Neural progenitor cell (in vitro differentiated cells): ENCODE data around the gene RABGGTB. TPM values are rescaled to one million over a fixed set of nuclear protein-coding genes. Genes with fewer than 3 reads are reported as not detected.

Source experiments
- DNase-seq: peaks from one replicate; pipeline ENCODE4 v3.0.0-alpha.2; 2016; ENCODE audit warnings: low spot score
- H2AFZ ChIP-seq: fragments of 200-600 bp; sonication (generic); replicated peaks from 2 replicates; pipeline ENCODE4 v1.6.1; 2016; ENCODE audit warnings: antibody characterized with exemption
- H3F3A ChIP-seq: fragments of 200-600 bp; sonication (generic); 2 replicates; pipeline ENCODE4 v1.6.1; 2016; ENCODE audit warnings: antibody characterized with exemption, low read depth
- H3K27ac ChIP-seq: fragments of 200-600 bp; sonication (generic); 2 replicates; pipeline ENCODE4 v1.5.1; 2016; ENCODE audit warnings: mild to moderate bottlenecking
- H3K27me3 ChIP-seq: fragments of 200-600 bp; sonication (generic); 2 replicates; pipeline ENCODE4 v1.6.1; 2016; ENCODE audit warnings: mild to moderate bottlenecking, moderate library complexity
- H3K36me3 ChIP-seq: fragments of 200-600 bp; sonication (generic); 2 replicates; pipeline ENCODE4 v1.5.1; 2016
- H3K4me1 ChIP-seq: fragments of 200-600 bp; sonication (generic); 2 replicates; pipeline ENCODE4 v1.6.1; 2016; ENCODE audit warnings: mixed run types
- H3K4me2 ChIP-seq: fragments of 200-600 bp; sonication (generic); 2 replicates; pipeline ENCODE4 v1.6.1; 2016
- H3K4me3 ChIP-seq: fragments of 200-600 bp; sonication (generic); 2 replicates; pipeline ENCODE4 v1.5.1; 2016
- H3K79me2 ChIP-seq: fragments of 200-600 bp; sonication (generic); 2 replicates; pipeline ENCODE4 v1.6.1; 2016; ENCODE audit warnings: low read depth
- H3K9ac ChIP-seq: fragments of 200-600 bp; sonication (generic); 2 replicates; pipeline ENCODE4 v1.6.1; 2016
- H3K9me3 ChIP-seq: fragments of 200-600 bp; sonication (generic); 2 replicates; pipeline ENCODE4 v1.5.1; 2016; ENCODE audit warnings: low read depth
- H4K20me1 ChIP-seq: fragments of 200-600 bp; sonication (generic); 2 replicates; pipeline ENCODE4 v1.6.1; 2016; ENCODE audit warnings: low read depth
- H3K27ac Mint-ChIP-seq: 3 replicates; pipeline ENCODE4 v1.8.0; 2021; ENCODE audit warnings: mixed read lengths
- H3K27me3 Mint-ChIP-seq: 2 replicates; pipeline ENCODE4 v1.8.0; 2022; ENCODE audit warnings: low read depth, mild to moderate bottlenecking, inconsistent platforms, moderate library complexity, mixed read lengths; ENCODE audit not compliant: insufficient read depth
- H3K36me3 Mint-ChIP-seq: 3 replicates; pipeline ENCODE4 v1.8.0; 2021; ENCODE audit warnings: mixed read lengths
- H3K4me1 Mint-ChIP-seq: 3 replicates; pipeline ENCODE4 v1.8.0; 2021; ENCODE audit warnings: mixed read lengths
- H3K4me3 Mint-ChIP-seq: 3 replicates; pipeline ENCODE4 v1.8.0; 2021; ENCODE audit warnings: mild to moderate bottlenecking, moderate library complexity, mixed read lengths
- H3K9me3 Mint-ChIP-seq: 3 replicates; pipeline ENCODE4 v1.8.0; 2020; ENCODE audit warnings: mixed read lengths
- CTCF ChIP-seq: fragments of 200-600 bp; sonication (generic); IDR thresholded peaks from 2 replicates; pipeline ENCODE4 v1.5.1; 2017; ENCODE audit warnings: antibody characterized with exemption, mild to moderate bottlenecking
- EZH2 ChIP-seq: fragments of 200-600 bp; sonication (generic); IDR thresholded peaks from 2 replicates; pipeline ENCODE4 v1.6.1; 2017; ENCODE audit warnings: antibody characterized with exemption, mild to moderate bottlenecking, moderate library complexity
- EZH2phosphoT487 ChIP-seq: fragments of 200-600 bp; sonication (generic); IDR thresholded peaks from 2 replicates; pipeline ENCODE4 v1.6.1; 2017; ENCODE audit warnings: antibody characterized with exemption
- total RNA-seq: library from RNA; depleted of rRNA; stranded (reverse); fragments of >200 nt; gene quantifications from 2 replicates; pipeline ENCODE4 v1.2.3, GENCODE V29; 2015; ENCODE audit warnings: low replicate concordance

The RABGGTB gene
- total RNA-seq, 1 donor from 2014 or later: 132 TPM

GRCh38 chr1:75789988-75790387 lies 3.9 kb downstream of the RABGGTB start:
- Mint-ChIP-seq H3K4me1 (peaks cover 40% of the 10 kb centered on the region), H3K36me3 (peaks cover 26% of the 10 kb centered on the region), H3K9me3 (no peaks in the 10 kb centered on the region), H3K27me3 (no peaks in the 10 kb centered on the region), H3K27ac (no peak overlapping the region), H3K4me3 (no peak overlapping the region)
- H2AFZ ChIP-seq: no peak overlapping the region
- peaks cover 52% of the 10 kb centered on the region for H3F3A ChIP-seq
- TF ChIP-seq EZH2 (no peak), CTCF (no peak), EZH2phosphoT487 (no peak)
- H3K4me3 ChIP-seq: peak overlapping the region; percentile 58
- peaks cover 78% of the 10 kb centered on the region for H3K79me2 ChIP-seq
- H3K9me3 ChIP-seq: no peaks in the 10 kb centered on the region
- peak overlapping the region; percentile 73 for H3K27ac ChIP-seq
- peaks cover 52% of the 10 kb centered on the region for H3K4me1 ChIP-seq
- H3K36me3 ChIP-seq: peaks cover 36% of the 10 kb centered on the region
- H3K27me3 ChIP-seq: no peaks in the 10 kb centered on the region
- H4K20me1 ChIP-seq: peaks cover 73% of the 10 kb centered on the region
- no peak overlapping the region for H3K9ac ChIP-seq
- DNase-seq: no peak
- peak overlapping the region; percentile 93 for H3K4me2 ChIP-seq

GRCh38 chr1:75791022-75791421 lies 5.0 kb downstream of the RABGGTB start:
- peaks cover 54% of the 10 kb centered on the region for H3F3A ChIP-seq
- no peak overlapping the region for H2AFZ ChIP-seq
- Mint-ChIP-seq H3K36me3 (peaks cover 26% of the 10 kb centered on the region), H3K4me1 (peaks cover 34% of the 10 kb centered on the region), H3K27ac (no peak overlapping the region), H3K4me3 (no peak overlapping the region), H3K9me3 (no peaks in the 10 kb centered on the region), H3K27me3 (no peaks in the 10 kb centered on the region)
- no peaks in the 10 kb centered on the region for H3K27me3 ChIP-seq
- H3K79me2 ChIP-seq: peaks cover 78% of the 10 kb centered on the region
- H3K9me3 ChIP-seq: no peaks in the 10 kb centered on the region
- no peak overlapping the region for H3K4me2 ChIP-seq
- peaks cover 46% of the 10 kb centered on the region for H3K4me1 ChIP-seq
- TF ChIP-seq EZH2: no peak
- TF ChIP-seq CTCF: no peak
- no peak for TF ChIP-seq EZH2phosphoT487
- H3K9ac ChIP-seq: no peak overlapping the region
- no peak overlapping the region for H3K4me3 ChIP-seq
- H3K36me3 ChIP-seq: peaks cover 36% of the 10 kb centered on the region
- DNase-seq: no peak
- H3K27ac ChIP-seq: peak overlapping the region; percentile 73
- H4K20me1 ChIP-seq: peaks cover 73% of the 10 kb centered on the region

- H3K4me1 ChIP-seq: peaks cover 46% of the 10 kb centered on the region
- H3K79me2 ChIP-seq: peaks cover 68% of the 10 kb centered on the region
- Mint-ChIP-seq H3K9me3 (no peaks in the 10 kb centered on the region), H3K27ac (no peak overlapping the region), H3K27me3 (no peaks in the 10 kb centered on the region), H3K36me3 (peaks cover 26% of the 10 kb centered on the region), H3K4me3 (no peak overlapping the region), H3K4me1 (peaks cover 32% of the 10 kb centered on the region)
- H3F3A ChIP-seq: peaks cover 65% of the 10 kb centered on the region
- no peaks in the 10 kb centered on the region for H3K27me3 ChIP-seq
- DNase-seq: no peak
- H3K9ac ChIP-seq: no peak overlapping the region
- peaks cover 36% of the 10 kb centered on the region for H3K36me3 ChIP-seq
- peak overlapping the region; percentile 53 for H3K27ac ChIP-seq
- H3K4me2 ChIP-seq: peak overlapping the region; percentile 9
- no peaks in the 10 kb centered on the region for H3K9me3 ChIP-seq
- no peak overlapping the region for H3K4me3 ChIP-seq
- H2AFZ ChIP-seq: no peak overlapping the region
- peaks cover 66% of the 10 kb centered on the region for H4K20me1 ChIP-seq
- TF ChIP-seq EZH2 (no peak), CTCF (no peak), EZH2phosphoT487 (no peak)
Measured at GRCh38 chr1:75792091-75792490, 6.0 kb downstream of the RABGGTB start.
